Measurements from ENCODE around the gene UGT3A1. TPM values are rescaled to one million over a fixed set of nuclear protein-coding genes. Genes with fewer than 3 reads are reported as not detected.

UGT3A1 gene
- total RNA-seq, 1 experiment from 2014 or later: not detected

GRCh38 chr5:35908814-35909213 lies 82.4 kb downstream of the UGT3A1 start:
- DNase-seq (ENCODE audit: low read depth): no peak

GRCh38 chr5:35908228-35908627 lies 83.0 kb downstream of the UGT3A1 start:
- DNase-seq (ENCODE audit: low read depth): no peak

GRCh38 chr5:35904443-35905132 lies 86.6 kb downstream of the UGT3A1 start:
- no peak for DNase-seq (ENCODE audit: low read depth)

- no peak for DNase-seq (ENCODE audit: low read depth)
Measured at GRCh38 chr5:35903631-35904203, 87.5 kb downstream of the UGT3A1 start.

GRCh38 chr5:35902046-35902672 lies 89.0 kb downstream of the UGT3A1 start:
- DNase-seq (ENCODE audit: low read depth): peak; percentile 74

Other genes starting within 250 kb of the UGT3A1 start
- gene IL7R, start 134.5 kb downstream of the UGT3A1 start, total RNA-seq (2014; rRNA removed; shearing (Covaris generic)): 12.2 and 13.9 TPM in 2 replicates
- gene CAPSL, start 52.8 kb downstream of the UGT3A1 start, total RNA-seq (2014; rRNA removed; shearing (Covaris generic)): 0.43 and 0.61 TPM in 2 replicates
- gene UGT3A2, start 75.5 kb upstream of the UGT3A1 start, total RNA-seq (2014; rRNA removed; shearing (Covaris generic)): not detected in 2 replicates
- 3.9 and 8.0 TPM in 2 replicates for gene LMBRD2, start 160.5 kb upstream of the UGT3A1 start, total RNA-seq (2014; rRNA removed; shearing (Covaris generic))
- 80.6 and 84.1 TPM in 2 replicates for gene SKP2, start 160.7 kb upstream of the UGT3A1 start, total RNA-seq (2014; rRNA removed; shearing (Covaris generic))

Data from HT1080 (cell line).